HG02885 (cell line): Measurements from ENCODE around the gene BLOC1S4.
"Not testable (repeated sequence)": the region's sequence is repeated elsewhere in the genome, so short reads cannot be mapped to it uniquely, and the experiment has no call there.

Source experiments
- ATAC-seq: cut with Tn5 transposase; IDR thresholded peaks from one replicate; pipeline ENCODE4 v1.9.1; 2021; ENCODE audit warnings: mild to moderate bottlenecking; ENCODE audit not compliant: unreplicated experiment, poor library complexity

Gene BLOC1S4

GRCh38 chr4:6716018-6716911 is at the start of gene BLOC1S4:
Gene BLOC1S4, plus strand, starts transcription at chr4:6716174. Its CDS starts 36 bp downstream, at chr4:6716210.
- ATAC-seq: peak; percentile 87

DNA sequence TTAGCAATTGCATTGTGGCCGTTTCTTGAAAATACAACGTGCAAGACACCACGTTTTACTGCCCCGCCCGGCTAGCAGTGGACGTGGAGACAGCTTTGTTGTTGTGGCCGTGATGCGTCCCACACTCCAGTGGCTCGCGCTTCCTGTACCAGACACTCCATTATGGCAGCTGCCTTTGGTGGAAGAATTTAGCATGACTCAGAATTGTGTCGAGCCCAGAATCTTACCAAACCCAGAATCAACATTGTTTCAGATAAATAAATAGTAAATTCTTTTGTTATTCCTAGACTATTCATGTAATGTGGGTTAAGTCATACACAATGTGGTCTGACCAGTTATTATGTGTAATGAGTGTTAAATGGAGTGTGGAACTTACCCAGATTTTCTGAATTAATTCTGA is 47.6 kb upstream of the BLOC1S4 start:
- ATAC-seq: no peak

DNA sequence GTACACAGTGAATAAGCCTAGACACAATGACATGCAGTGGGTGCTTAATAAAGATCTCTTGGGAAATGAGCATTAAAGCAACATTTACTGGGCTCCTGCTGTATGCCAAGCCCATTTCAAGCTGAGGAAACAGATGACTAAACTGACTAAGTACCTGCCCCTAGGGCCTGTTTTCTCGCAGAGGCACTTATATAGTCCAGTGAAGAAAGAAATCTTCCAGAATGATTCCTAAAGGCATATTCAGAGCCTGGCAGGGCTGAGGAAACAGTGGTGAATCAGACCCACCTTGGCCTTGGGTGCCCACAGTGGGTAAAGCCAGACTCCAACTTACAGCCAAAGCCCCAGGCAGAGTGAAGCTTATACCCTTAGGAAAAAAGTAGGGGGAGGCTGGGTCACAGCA is 44.3 kb upstream of the BLOC1S4 start:
- ATAC-seq: no peak

GRCh38 chr4:6672131-6672530 is 43.8 kb upstream of the BLOC1S4 start:
- ATAC-seq: no peak

DNA sequence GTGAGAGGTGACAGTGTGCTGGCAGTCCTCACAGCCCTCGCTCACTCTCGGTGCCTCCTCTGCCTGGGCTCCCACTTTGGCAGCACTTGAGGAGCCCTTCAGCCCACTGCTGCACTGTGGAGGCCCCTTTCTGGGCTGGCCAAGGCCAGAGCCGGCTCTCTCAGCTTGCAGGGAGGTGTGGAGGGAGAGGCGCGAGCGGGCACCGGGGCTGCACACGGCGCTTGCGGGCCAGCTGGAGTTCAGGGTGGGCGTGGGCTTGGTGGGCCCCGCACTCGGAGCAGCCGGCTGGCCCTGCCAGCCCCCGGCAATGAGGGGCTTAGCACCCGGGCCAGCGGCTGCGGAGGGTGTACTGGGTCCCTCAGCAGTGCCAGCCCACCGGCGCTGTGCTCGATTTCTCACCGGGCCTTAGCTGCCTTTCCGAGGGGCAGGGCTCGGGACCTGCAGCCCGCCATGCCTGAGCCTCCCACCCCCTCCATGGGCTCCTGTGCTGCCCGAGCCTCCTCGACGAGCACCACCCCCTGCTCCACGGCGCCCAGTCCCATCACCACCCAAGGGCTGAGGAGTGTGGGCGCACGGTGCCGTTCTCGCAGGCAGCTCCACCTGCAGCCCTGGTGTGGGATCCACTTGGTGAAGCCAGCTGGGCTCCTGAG is 43.3 kb upstream of the BLOC1S4 start:
- ATAC-seq: not testable (repeated sequence)

DNA sequence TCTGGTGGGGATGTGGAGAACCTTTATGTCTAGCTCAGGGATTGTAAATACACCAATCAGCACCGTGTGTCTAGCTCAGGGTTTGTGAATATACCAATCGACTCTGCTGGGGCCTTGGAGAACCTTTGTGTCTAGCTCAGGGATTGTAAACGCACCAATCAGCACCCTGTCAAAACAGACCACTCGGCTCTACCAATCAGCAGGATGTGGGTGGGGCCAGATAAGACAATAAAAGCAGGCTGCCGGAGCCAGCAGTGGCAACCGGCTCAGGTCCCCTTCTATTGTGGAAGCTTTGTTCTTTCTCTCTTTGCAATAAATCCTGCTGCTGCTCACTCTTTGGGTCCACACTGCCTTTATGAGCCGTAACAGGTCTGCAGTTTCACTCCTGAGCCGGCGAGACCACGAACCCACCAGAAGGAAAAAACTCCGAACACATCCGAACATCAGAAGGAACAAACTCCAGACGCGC is 42.7 kb upstream of the BLOC1S4 start:
- ATAC-seq: not testable (repeated sequence)

DNA sequence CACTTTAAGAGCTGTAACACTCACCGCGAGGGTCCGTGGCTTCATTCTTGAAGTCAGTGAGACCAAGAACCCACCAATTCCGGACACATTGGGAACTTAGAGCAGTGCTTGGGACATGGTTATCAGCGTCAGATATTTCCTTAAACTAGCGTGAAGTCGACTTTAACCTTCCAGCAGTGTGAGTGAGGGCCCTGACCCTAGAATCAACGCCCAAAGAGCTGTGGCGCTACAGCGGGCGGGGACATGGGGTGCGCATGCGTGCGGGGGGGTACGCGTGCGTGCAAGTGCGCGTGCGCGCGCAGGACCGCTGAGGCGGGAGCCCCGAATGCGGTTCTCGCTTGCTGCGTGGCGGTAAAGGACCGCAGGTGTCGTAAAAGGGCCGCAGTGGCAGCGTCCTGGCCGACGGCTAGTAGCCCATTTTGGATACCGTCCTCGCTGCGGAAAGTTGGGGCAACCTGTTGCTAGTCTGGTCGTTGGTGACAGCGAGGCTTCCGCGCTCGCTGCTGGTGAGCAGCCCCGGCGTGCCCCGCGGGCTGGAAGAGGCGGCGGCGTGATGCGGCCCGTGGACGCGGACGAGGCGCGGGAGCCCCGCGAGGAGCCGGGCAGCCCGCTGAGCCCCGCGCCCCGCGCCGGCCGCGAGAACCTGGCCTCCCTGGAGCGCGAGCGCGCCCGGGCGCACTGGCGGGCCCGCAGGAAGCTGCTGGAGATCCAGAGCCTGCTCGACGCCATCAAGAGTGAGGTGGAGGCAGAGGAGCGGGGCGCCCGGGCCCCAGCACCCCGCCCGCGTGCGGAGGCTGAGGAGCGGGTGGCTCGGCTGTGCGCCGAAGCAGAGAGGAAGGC is 42.1 kb upstream of the BLOC1S4 start:
- peak; percentile 80 for ATAC-seq

GRCh38 chr4:6674500-6675149 is 41.3 kb upstream of the BLOC1S4 start:
- peak; percentile 46 for ATAC-seq

GRCh38 chr4:6676722-6677558 is 39.0 kb upstream of the BLOC1S4 start:
- no peak for ATAC-seq

GRCh38 chr4:6680372-6681034 is 35.5 kb upstream of the BLOC1S4 start:
- no peak for ATAC-seq

DNA sequence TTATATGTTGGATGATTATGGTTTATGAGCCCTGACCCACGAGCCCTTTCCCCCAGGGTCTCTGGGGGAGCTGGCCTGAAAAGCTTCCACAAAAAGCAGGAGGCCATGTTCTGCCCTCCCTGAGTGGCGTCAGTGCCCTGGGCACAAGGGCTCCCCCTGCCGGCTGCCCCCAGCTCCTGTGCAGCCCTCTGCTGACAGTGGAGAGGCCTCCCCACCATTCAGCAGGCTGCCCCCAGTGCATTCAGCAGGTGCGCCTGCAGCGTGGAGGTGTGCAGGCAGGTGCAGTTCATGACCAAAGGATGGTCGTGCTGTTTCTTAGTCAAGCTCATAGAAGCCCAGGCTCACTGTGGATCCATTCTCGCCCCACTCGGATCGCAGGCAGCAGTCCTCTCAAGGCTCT is 34.8 kb upstream of the BLOC1S4 start:
- no peak for ATAC-seq

- ATAC-seq: no peak
Measured at GRCh38 chr4:6682862-6683590, 32.9 kb upstream of the BLOC1S4 start.

DNA sequence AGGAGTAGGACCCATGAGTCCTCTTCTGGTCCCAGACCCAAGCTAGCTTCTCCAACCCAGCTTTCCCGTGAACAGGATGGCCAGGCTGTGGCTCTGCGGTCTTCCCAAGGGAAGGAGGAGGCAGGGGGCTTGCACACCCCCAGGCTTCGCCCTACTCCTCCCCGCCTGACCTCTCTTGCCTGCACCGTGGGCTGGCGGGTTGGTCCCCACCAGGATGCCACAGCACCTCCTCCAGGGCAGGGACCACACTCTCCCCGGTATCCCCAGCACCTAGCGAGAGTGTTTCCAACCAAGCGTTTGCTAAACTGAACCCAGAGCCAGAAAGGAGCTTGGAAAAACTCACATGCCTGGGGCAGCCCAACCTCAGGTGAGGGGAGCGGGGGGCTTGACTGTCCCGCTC is 31.3 kb upstream of the BLOC1S4 start:
- no peak for ATAC-seq

GRCh38 chr4:6686104-6686787 is 29.7 kb upstream of the BLOC1S4 start:
- no peak for ATAC-seq

DNA sequence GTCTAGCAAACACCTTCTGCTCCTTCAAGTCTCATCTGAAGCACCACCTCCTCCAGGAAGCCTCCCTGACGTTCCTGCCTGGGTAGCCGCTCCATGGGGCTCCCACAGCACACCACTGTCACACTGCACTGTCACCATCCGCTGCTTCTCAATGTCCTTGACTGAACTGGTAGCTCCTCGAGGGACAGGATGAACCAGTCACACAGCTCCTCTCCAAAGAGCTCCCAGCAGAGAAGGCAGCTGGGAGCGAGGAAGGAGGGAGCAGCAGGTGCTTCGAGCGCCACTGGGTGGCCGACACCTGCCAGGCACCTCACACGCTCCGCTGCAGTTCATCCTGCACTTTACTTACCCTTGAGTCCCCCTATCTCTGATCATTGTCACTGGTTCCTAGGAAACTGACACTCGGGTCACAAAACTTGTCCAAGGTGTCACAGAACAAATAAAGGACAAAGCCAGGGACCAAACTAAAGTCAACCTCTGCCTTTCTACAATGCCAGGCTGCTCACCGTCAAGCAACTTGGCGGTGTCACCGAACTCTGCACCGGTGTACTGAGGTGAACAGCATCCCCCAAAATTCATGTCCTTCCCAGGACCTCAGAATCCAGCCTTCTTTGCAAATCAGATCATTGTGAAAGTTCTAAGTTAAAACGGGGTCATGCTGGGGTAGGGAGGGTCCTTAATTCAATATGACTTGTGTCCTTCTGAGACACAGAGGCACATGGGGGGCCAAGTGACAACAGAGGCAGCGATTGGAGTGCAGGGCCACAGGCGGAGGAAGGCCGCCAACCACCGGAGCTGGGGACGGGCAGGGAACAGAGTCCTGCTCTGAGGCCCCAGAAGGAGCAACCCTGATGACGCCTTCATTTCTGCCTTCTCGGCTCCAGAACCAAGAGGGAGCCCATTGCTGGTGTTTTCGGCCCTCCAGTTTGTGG is 27.8 kb upstream of the BLOC1S4 start:
- no peak for ATAC-seq

DNA sequence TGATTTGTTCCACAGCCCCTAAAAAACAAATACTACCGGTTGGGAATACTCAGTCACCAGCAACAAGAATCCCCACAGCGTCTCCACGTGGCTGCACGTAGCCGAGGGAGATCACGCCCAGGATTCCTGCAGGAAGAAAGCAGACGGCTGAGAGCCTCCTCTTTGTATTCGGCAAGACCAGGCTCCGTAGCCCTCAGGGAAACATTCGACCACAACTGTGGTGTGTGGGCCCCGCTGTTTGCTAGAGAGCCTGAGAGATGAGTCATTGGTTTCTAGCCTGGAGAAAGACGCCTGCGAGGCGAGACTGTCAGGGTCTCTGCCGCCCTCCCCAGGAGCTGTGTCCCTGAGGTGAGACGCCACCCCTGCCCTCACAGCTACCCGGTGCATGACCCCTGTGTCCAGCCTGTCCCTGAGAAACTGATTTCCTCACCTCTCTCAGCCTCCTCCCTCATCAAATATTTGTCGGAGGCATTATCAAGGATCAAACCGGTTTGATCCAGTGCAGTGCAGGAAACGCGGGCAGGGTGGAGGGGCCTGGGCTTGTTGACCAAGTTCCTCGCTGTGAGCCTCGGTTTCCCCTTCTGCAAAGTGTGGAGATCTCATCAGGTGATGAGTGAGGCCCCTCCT is 27.0 kb upstream of the BLOC1S4 start:
- peak; percentile 92 for ATAC-seq
